HG02642 (cell line): ENCODE measurements around the gene ACOT8.

Experiments
- ATAC-seq: cut with Tn5 transposase; IDR thresholded peaks from one replicate; pipeline ENCODE4 v1.9.1; 2021; ENCODE audit warnings: mild to moderate bottlenecking; ENCODE audit not compliant: unreplicated experiment, poor library complexity

Gene ACOT8

DNA sequence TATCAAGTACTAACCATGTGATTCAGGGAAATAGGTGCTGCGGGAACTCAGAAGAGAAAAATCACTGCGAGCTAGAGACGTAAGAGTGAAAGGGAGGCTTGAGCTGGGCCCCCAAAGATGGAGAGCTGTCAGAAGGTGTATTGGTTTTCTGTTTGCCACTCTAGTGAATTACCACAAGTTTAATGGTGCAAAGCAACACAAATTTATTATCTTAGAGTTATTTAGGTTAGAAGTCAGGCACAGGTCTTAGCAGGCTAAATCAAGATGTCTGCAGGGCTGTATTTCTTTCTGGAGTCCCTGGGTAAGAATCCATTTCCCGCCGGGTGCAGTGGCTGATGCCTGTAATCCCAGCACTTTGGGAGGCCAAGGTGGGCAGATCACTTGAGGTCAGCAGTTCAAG, 2.7 kb upstream of the ACOT8 start:
- ATAC-seq, result no peak

DNA sequence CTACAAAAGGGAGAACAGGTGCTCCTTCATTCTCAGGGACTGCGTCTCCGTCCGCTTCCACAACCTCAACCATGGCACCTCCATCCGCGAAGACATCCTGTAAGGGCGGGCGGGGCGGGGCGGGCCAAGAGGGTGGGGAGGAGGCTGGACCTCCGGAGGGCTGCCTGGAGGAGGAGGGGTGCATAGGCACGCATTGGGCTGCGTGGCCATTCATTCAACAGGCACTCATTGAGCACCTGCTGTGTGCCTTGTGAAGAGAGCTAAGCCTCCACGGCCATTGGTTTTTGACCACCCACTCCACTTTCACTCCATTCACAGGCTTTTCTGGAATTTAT, 657 bp upstream of the ACOT8 start:
- ATAC-seq, result peak; percentile 12

DNA sequence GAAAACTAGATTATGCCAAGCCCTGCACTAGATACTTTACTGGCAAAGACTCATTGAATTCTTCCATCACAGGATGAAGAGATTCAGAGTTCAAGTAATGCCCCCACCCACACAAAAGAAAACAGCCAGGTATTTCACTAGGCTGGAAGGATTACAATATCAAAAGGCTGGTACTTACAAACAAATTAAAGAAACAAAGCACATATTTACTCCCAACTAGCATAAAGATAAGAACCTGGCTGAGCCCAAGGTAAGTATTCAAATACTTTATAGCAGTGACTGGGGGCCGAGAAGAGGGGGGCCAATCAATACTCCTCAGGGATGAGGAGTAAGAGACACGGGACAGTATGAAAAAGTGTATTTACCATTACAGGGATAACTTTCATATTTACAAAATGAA, 3.7 kb downstream of the ACOT8 start:
- ATAC-seq, result no peak

DNA sequence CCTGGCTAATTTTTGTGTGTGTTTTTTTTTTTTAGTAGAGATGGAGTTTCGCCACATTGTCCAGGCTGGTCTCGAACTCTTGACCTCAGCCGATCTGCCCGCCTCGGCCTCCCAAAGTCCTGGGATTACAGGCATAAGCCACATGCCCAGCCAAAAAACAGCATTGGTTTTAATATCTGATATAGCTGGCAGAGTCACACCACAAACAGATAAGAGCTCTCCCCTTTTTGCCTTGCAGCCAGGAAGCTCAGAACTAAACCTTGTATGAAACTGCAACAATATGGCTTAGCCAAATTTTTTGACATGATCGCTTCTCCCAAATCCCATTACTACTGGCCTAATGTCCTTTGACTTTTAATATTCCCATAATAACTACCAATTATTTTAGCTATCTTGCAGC, 4.9 kb downstream of the ACOT8 start:
- ATAC-seq, result no peak

DNA sequence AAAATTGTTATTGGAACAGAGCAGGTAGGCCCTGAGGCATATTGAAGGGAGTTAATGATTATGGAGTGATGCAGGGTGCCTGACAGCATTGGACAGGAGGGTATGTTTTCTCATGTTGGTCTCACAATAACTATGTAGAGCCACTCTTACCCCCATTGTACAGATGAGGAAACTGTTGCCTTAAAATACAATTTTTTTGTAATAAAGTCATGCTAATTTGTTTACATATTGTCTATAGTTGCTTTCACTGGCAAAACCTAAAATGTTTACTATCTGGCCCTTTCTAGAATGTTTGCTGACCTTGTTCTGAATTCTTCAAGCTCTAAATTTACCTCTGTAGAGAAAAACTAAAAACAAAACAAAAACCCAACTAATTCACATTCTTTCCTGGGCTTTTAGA, 5.7 kb downstream of the ACOT8 start:
- no peak for ATAC-seq

DNA sequence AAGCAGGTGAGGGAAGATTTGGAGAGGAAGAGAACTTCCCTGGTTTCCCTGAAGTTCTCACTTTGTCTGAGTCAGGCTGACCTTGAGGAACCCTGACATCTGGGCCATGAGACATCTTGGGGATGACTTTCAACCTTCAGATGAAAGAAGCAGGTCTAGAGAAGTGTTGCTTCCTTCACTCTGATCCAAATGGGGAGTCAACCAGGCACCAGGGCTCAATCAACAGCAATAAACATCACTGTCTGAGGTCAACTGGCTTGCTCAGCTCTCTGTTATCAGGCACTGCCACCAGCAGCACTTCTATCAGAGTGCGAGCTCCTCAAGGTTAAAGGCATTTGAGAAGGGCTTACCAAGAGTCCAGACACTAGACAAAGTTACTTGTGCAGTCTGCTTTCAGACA, 6.3 kb downstream of the ACOT8 start:
- ATAC-seq, result no peak

DNA sequence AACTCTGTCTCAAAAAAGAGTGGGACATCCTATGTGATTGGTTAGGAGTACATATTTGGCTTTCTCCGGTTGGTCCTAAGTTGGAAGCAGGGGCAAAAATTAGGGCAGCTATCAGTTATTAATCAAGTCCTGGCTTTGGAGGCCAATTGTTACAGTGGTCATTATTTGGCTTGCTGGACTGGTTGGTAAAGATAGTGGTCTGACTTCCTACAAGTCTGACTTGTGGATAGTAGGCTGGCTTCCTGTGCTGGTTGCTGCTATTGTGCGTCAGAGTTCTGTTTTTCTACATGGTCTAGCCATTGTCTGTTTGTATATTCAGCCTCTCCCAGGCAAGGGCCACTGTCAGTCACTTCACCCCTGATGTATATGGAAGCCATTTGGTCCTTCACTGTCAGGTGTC, 7.0 kb downstream of the ACOT8 start:
- no peak for ATAC-seq

DNA sequence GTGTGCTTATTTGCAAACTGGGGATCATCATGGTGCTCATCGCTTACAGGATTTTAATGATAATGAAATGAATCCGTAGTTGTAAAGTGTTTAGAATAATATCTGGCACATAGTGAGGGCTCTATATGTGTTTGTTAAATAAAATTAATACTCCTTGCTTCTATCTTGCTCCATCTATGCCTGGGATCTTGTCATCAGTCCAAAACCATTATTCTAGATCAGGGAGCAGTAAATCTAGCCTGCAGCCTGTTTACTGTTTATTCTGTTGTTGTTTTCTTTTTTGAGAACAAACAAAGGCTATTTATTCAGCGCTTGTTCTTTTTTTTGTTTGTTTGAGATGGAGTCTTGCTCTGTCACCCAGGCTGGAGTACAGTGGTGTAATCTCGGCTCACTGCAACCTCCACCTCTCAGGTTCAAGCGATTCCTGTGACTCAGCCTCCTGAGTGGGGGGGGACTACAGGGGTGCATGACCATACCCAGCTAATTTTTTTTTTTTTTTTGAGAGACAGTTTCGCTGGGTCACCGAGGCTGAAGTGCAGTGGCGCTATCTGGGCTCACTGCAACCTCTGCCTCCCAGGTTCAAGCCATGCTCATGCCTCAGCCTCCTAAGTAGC, 8.1 kb downstream of the ACOT8 start:
- ATAC-seq, result no peak

DNA sequence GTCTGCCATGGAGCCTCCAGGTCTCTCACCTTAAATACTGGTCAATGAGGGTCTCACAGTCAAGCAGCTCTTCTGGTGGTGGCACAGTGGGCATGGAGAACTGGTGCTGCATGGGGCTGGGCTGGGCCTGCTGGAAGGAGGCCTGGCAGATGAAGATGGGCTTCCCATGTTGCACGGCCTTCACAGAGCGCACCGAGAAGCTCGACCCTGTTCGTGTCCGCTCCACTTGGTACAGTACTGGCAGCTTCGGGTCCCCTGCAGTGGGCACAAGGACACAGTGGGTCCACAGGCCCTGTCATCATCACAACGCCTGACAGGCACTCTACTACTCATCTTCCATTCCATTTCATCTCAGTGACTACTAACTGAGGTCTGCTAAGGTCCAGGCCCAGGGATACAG, 8.8 kb downstream of the ACOT8 start:
- ATAC-seq, result no peak

DNA sequence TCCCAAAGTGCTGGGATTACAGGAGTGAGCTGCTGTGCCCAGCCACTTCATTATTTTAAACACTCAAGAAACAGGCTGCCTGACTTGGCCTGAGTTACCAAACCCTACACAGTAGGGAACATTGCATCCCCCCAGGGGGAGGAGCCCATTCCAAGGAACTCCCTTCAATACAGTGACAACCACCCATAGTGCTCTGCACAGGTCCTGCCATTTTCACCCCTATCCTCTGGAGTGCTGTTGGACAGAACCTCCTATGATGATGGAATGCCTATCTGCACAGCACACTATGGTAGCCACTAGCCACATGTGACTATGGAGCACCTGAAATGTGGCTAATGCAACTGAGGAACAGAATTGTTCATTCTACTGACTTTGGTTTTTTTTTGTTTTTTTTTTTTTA, 11.7 kb downstream of the ACOT8 start:
- no peak for ATAC-seq

DNA sequence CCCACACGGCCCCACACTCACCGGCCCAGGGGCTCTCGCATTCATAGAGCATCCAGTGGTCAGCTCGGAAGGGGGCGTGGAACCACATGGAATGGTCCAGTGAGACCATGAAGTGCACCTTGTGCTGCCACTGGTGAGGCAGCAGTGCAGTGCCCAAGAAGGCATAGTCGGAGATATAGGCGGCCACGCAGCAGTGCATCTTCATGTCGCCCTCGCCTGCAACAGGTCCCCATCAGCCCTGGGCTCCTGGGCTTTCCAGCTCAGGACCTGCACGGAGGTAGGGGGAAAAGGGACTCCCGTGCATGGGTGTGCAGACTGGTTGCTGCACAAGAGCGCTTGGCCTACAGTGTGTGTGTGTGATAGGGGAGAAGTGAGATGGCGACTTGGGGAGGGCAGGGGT, 13.7 kb downstream of the ACOT8 start:
- no peak for ATAC-seq

DNA sequence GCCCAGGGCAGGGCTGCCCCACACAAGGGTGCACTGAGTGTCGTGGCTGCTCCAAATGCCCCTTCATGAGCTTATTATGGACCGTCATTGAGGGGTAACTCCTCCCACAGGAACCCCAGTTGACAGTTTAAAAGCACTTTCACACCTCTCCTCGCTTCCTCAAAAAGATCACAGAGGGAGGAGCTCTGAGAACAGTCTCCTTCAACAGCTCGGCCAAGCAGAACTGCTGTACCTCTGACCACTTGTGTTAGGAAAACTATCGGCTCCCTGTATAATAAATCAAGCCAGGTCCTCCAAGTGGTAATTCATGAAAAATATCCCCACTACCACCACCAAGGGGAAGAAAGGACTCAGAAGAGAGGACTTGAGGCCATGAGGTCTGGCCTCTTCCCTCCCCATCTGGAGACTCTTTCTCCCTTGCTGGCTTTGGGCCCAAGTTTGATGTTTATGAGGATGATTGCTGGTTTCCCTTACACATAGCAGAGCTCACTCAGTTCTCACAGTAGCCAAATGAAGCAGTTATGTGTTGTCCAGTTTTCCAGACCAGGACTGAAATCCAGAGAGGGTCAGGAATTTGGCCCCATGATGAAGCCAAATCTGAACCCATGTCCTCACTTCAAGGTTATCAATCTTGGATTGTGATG, 14.9 kb downstream of the ACOT8 start:
- no peak for ATAC-seq

DNA sequence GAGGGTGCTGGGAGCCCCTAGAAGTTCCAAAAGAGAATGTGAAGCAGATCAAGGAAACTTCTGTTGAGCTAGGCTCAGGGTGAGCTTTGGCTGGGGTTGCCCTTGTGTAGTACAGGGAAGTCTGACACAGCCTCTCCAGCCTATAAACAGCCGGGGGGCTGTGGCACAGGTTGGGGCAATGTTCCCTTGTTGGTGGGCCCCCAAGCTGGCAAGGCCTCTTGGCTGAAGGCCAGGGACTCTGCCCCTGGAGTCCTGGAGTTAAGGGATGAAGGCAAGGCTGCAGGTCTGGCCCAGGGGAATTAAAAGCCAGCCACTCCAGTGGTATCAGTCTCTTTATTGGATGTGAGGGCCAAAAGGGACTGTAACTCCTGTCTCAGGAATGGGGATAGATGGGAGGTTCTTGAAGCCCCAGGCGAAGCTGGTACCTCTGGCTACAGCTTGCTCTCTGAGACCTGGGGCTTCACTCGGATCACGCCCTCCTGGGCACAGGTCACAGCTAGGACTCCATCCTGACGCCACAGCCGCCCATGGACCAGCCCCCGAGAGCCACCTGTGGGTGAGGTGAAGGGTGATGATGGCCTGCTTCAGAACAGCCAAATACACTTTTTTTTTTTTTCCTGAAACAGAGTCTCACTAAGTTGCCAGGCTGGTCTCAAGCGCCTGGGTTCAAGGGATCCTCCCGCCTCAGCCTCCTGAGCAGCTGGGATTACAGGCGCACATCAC, 15.6 kb downstream of the ACOT8 start:
- ATAC-seq, result no peak

DNA sequence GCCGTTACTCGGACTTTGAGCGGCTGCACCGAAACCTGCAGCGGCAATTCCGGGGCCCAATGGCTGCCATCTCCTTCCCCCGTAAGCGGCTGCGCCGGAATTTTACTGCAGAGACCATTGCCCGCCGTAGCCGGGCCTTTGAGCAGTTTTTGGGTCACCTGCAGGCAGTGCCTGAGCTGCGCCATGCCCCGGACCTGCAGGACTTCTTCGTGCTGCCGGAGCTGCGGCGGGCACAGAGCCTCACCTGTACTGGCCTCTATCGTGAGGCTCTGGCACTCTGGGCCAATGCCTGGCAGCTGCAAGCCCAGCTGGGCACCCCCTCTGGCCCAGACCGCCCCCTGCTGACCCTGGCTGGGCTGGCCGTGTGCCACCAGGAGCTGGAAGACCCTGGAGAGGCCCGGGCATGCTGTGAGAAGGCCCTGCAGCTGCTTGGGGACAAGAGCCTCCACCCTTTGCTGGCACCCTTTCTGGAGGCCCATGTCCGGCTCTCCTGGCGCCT, 16.4 kb downstream of the ACOT8 start:
- no peak for ATAC-seq

DNA sequence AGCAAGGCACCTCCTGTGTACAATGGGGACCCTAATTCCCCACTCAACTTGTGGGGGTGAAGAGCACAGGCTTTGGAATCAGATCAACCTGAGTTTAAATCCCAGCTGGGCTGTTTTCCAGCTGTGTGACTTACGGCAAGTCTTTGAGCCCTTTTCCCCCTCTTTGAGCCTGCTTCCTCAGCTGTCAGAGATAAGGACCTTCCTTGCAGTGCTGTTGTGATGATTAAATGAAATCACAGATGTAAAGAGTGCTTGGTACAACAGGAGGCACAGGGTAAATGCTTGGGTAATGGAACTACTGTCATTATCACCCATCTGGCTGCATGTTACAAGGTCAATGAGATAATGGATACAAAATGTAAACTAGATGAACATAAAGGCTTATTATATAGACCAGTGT, 20.4 kb downstream of the ACOT8 start:
- no peak for ATAC-seq

DNA sequence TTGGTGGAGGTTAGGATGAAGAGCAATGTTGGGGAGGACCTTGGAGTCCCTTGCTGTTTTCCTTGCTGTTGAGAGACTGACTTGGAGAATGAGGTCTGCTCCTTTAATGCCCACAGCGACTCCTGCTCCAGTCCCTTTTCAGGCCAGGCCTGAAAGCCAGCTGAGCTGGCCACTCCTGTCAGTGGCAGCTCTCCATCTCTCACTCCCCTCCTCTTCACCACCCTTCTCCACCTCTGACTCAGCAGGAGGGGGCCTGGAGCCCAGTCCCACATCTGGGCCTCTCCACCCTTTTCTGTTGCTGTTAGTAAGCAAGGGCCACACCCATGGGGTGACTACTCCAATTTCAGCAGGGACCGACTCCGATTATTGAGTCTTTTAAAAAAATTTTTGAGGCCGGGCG, 21.4 kb downstream of the ACOT8 start:
- no peak for ATAC-seq

DNA sequence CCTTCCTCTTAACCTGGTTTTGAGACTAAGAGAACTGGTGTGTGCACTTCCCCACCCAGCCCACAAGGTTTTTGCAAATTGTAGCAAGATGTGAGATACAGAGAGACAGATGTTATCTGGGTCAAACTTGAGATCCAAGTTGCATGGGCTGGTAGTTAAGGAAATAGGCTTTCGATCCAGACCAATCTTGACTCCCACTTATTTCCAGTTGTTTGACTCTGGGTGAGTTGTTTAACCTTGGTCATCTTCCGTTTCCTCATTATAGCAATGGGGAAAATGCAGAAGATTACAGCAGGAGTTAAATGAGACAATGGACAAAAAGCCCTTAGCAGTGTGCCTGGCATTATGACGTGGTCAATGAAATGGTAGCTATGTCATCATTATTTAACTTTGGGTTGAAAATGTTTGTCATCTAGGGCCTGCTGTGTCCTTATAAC, 21.8 kb downstream of the ACOT8 start:
- ATAC-seq, result no peak

DNA sequence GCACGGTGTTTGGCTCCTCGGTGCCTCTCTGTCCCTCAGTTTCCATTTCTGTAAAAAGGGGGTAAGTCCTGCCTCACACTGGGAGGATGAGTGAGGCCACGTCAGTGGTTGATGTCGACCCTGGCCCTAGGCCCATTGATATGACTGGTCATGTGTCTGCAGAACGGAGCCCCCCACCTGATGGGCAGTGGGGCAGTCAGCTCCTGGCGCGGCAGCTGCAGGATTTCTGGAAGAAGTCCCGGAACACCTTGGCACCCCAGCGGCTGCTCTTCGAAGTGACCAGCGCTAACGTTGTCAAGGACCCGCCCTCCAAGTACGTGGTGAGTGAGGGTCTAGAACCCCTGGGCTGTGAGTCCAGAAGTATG, 22.4 kb downstream of the ACOT8 start:
- ATAC-seq, result no peak

DNA sequence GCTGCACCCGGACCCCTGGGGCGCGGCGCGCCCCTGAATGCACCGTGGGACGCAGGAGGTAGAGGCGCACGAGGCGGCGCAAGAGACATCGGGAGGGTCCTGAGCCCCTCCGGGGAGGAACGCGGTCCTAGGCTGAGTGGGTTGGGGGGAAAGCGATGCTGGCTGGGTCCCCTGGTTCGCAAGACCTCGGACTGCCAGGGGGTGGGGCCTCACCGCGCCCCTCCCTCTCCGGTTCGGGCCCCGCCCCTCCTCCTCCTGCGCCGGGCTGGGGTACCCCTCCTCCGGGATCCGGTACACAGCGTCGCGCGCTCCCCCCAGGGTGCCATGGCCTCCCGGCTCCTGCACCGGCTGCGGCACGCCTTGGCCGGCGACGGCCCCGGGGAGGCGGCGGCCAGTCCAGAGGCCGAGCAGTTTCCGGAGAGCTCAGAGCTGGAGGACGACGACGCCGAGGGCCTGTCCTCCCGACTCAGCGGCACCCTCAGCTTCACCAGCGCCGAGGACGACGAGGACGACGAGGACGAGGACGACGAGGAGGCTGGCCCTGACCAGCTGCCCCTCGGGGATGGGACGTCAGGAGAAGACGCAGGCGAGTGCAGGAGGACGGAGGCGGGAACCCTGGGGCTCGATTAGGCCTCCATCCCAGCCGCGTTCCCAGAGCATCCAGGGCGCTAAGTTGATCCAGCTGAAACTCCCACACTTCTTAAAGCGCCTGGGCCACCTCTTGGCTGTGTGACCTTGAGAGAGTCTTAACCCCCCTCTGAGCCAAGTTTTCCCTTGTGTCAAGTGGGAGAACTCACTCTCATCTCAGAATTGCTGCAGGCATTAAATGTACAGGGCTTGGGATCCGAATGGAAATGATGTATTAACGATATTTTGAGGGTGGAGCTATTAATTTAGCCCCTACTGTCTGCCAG, 23.1 kb downstream of the ACOT8 start:
- no peak for ATAC-seq

DNA sequence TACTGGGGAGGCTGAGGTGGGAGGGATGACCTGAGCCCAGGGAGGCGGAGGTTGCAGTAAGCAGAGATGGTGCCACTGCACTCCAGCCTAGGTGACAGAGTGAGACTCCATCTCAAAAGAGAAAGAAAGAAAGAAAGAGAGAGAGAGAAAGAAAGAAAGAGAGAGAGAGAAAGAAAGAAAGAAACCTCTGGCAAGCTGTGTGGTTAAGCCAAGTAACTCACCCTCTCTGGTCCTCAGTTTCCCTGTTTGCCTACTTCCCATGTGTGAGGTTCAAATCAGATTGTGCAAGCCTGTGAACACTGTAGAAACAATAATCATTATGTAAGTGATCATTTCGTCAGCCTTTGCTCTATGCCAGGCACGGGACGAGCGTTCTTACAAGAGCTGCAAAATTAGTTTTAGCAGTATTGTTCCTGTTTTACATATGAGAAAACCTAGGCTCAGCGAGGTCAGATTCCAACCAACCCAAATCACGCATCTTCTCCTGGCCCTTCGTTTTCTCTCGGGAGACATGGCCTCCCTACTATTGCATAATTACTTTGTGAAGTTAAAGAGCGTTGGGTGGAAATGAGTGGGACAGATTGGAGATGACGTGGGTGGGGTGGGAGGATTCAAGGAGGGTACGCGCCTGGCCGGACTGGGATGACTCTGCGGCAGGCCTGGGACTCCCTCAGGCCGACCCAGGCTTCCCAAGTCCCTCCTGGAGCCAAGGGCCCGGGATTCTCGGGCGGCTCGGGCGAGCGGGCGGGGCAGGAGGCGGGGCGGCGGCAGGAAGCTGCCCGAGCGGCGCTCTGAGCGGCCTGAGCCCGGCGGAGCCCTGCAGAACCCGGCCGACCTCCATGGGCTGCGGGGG, 23.9 kb downstream of the ACOT8 start, which contains the start of gene SNX21:
SNX21 (plus strand) TSS at position 770 of the 853 bp plus-strand sequence. CDS start 121 bp downstream, outside the sequence.
- no peak for ATAC-seq
